HepG2 (cell line): Measurements from ENCODE around the gene TJAP1. TPM values are rescaled to one million over a fixed set of nuclear protein-coding genes. Genes with fewer than 3 reads are reported as not detected.
A peak's percentile ranks its signal among the peaks of the same experiment; 100 is the strongest.

Experiments used
- ATAC-seq: fragments of 200-7000 bp; cut with Tn5 transposase; 3 replicates; pipeline ENCODE4 v1.9.1; 2020; ENCODE audit warnings: mild to moderate bottlenecking, moderate library complexity
- BruUV-seq: library from RNA; stranded (reverse); fragments of 400-500 nt; replicated peaks from 2 replicates; lab custom pipeline; 2021; lab: Mats Ljungman, UMichigan
- CTCF ChIA-PET: fragments of 300-600 bp; formaldehyde crosslinking; extraction: SDS; loops from one replicate; lab custom pipeline; 2021; ENCODE audit warnings: low total read pairs, inconsistent platforms, low intra/inter-chr PET ratio; lab: Yijun Ruan, JAX
- POLR2A ChIA-PET: fragments of 350-600 bp; sonication (Branson Sonifier 250); formaldehyde crosslinking; loops from one replicate; lab custom pipeline; 2020; ENCODE audit warnings: antibody characterized with exemption, inconsistent platforms; lab: Yijun Ruan, JAX
- DNase-seq: peaks from one replicate; pipeline ENCODE4 v3.0.0-alpha.2; 2015; ENCODE audit warnings: low spot score
- FAIRE-seq: peaks from 3 replicates; lab custom pipeline; 2011; peaks lifted over from hg19 to GRCh38; lab: Jason Lieb, UNC
- H2AFZ ChIP-seq: one replicate; pipeline ENCODE4 v1.6.1; 2011; ENCODE audit warnings: low read length, inconsistent platforms
- H3K27ac ChIP-seq: fragments of 300-600 bp; 3 replicates; pipeline ENCODE4 v1.8.0; 2011; ENCODE audit warnings: mixed run types, mild to moderate bottlenecking, mixed read lengths, low read length, inconsistent platforms; ENCODE audit not compliant: insufficient read depth; ENCODE audit errors: extremely low read length
- H3K27me3 ChIP-seq, 2 experiments: fragments of 200-600 bp in 1 of 2; 2 replicates in 1 of 2; 3 replicates in 1 of 2; pipeline versions ENCODE4 v1.6.0 to v1.8.0; 2011; ENCODE audit warnings: low read length in 2 of 2, mild to moderate bottlenecking in 2 of 2, moderate library complexity in 2 of 2, inconsistent platforms in 1 of 2; ENCODE audit not compliant: insufficient read depth in 2 of 2, control insufficient read depth in 1 of 2
- H3K36me3 ChIP-seq, 2 experiments: fragments of 200-600 bp in 1 of 2; replicated peaks in 1 of 2; 2 replicates in 1 of 2; 3 replicates in 1 of 2; pipeline versions ENCODE4 v1.5.1 to v1.8.0; 2011; ENCODE audit warnings: low read length in 2 of 2, inconsistent platforms in 1 of 2; ENCODE audit not compliant: insufficient read depth in 2 of 2, control insufficient read depth in 1 of 2
- H3K4me1 ChIP-seq: 2 replicates; pipeline ENCODE4 v1.5.1; 2012; ENCODE audit warnings: low read length, inconsistent platforms; ENCODE audit not compliant: insufficient read depth
- H3K4me2 ChIP-seq: 2 replicates; pipeline ENCODE4 v1.6.0; 2011; ENCODE audit warnings: low read depth, low read length, inconsistent platforms
- H3K4me3 ChIP-seq, 3 experiments: fragments of 200-600 bp in 1 of 3; sonication (generic), shearing (Covaris generic) in 1 of 3; replicated peaks in 1 of 3; 2 replicates each; pipeline ENCODE4 v1.5.1; 2011 to 2016; ENCODE audit warnings: low read length in 3 of 3, inconsistent platforms in 2 of 3, low read depth in 2 of 3, mild to moderate bottlenecking in 2 of 3, control low read depth in 1 of 3, mixed read lengths in 1 of 3; ENCODE audit not compliant: insufficient read depth in 1 of 3
- H3K79me2 ChIP-seq: one replicate; pipeline ENCODE4 v1.6.1; 2011; ENCODE audit warnings: low read length, inconsistent platforms; ENCODE audit not compliant: insufficient read depth
- H3K9ac ChIP-seq: 2 replicates; pipeline ENCODE4 v1.6.0; 2011; ENCODE audit warnings: mild to moderate bottlenecking, low read depth, low read length, inconsistent platforms; ENCODE audit not compliant: insufficient read depth
- H3K9me3 ChIP-seq: 2 replicates; pipeline ENCODE4 v1.5.1; 2012; ENCODE audit warnings: mild to moderate bottlenecking, low read length
- H4K20me1 ChIP-seq: 2 replicates; pipeline ENCODE4 v1.6.0; 2011; ENCODE audit warnings: inconsistent platforms, mild to moderate bottlenecking, low read length, moderate library complexity; ENCODE audit not compliant: insufficient read depth
- ATF6 ChIP-seq: sonication (generic); formaldehyde crosslinking; conservative IDR thresholded peaks from 2 replicates; pipeline ENCODE4 v1.4.0; 2020; ENCODE audit warnings: missing genetic modification reagents
- ETS1 ChIP-seq: sonication (generic); formaldehyde crosslinking; IDR thresholded peaks from 2 replicates; pipeline ENCODE4 v1.4.0; 2020; ENCODE audit warnings: missing genetic modification reagents
- NCOA1 ChIP-seq: sonication (generic); formaldehyde crosslinking; IDR thresholded peaks from 2 replicates; pipeline ENCODE4 v1.9.0; 2021; ENCODE audit warnings: missing genetic modification reagents
- RAD21 ChIP-seq: fragments of 450-650 bp; formaldehyde crosslinking; IDR thresholded peaks from 2 replicates; pipeline ENCODE4 v1.5.0; 2020; ENCODE audit warnings: mild to moderate bottlenecking
- SMAD3 ChIP-seq: sonication (generic); formaldehyde crosslinking; IDR thresholded peaks from 2 replicates; pipeline ENCODE4 v1.4.0; 2020; ENCODE audit warnings: missing genetic modification reagents
- SNAPC4 ChIP-seq: sonication (generic); formaldehyde crosslinking; IDR thresholded peaks from 2 replicates; pipeline ENCODE4 v1.4.0; 2020; ENCODE audit warnings: mild to moderate bottlenecking, missing genetic modification reagents
- ZHX1 ChIP-seq: sonication (generic); formaldehyde crosslinking; IDR thresholded peaks from 2 replicates; pipeline ENCODE4 v1.8.1; 2022; ENCODE audit warnings: low read depth, mild to moderate bottlenecking, missing genetic modification reagents
- ZNF354B ChIP-seq: sonication (generic); formaldehyde crosslinking; IDR thresholded peaks from 2 replicates; pipeline ENCODE4 v1.8.0; 2022; ENCODE audit warnings: mild to moderate bottlenecking, missing genetic modification reagents
- ZNF780A ChIP-seq: sonication (generic); formaldehyde crosslinking; IDR thresholded peaks from 2 replicates; pipeline ENCODE4 v1.8.0; 2022; ENCODE audit warnings: mild to moderate bottlenecking, missing genetic modification reagents, moderate library complexity
- WGBS: methylation state at CpG from one replicate; pipeline ENCODE4 v1.1.6; 2017; ENCODE audit warnings: low lambda C conversion rate; 5-methylcytosine and 5-hydroxymethylcytosine counted together
- in situ Hi-C: cut with HindIII; loops from 2 replicates; pipeline ENCODE4 v1.10.0; 2017; ENCODE audit warnings: low pct_unique_long_range_greater_than_20kb; ENCODE audit not compliant: extremely low pct_ligation_motif_present
- intact Hi-C: fragments of 100-400 bp; cut with micrococcal nuclease; formaldehyde crosslinking; loops from one replicate; pipeline ENCODE4 v1.10.0; 2022; ENCODE audit not compliant: unreplicated experiment
- polyA plus RNA-seq, 8 experiments: library from polyadenylated mRNA; depleted of rRNA in 3 of 8; stranded (reverse) in 7 of 8; unstranded in 1 of 8; fragments of >200 nt; fragmentation: Illumina TruSeq in 4 of 8; extraction: Trizol in 4 of 8; gene quantifications; 2 replicates each; pipeline versions ENCODE4 v1.2.1 to v1.2.3, GENCODE V29; 2011 to 2016; ENCODE audit warnings: low read depth in 4 of 8, missing spikeins in 1 of 8, mixed read lengths in 1 of 8; ENCODE audit not compliant: insufficient read depth in 1 of 8
- total RNA-seq, 5 experiments: library from RNA; depleted of rRNA; stranded (reverse); fragments of >200 nt; fragmentation: Illumina TruSeq; extraction: Trizol; gene quantifications; 2 replicates each; pipeline ENCODE4 v1.2.3, GENCODE V29; 2016; ENCODE audit warnings: low read depth in 1 of 5

The TJAP1 gene
- total and polyA plus RNA-seq, 2 of the 13 experiments (the other 11 are each of a cell fraction or from before 2014, with no cell fraction given), result 15.7 to 41.6 TPM

GRCh38 chr6:43506667-43507471 is 29.5 kb downstream of the TJAP1 start:
- Histone ChIP-seq H3K4me3 (no peak overlapping the region; a peak in 1 of 6 replicates), H2AFZ (no peak overlapping the region), H4K20me1 (no peaks in the 10 kb centered on the region; the same call in 1 of the 2 replicates), H3K4me1 (peaks cover 47% of the 10 kb centered on the region), H3K9ac (no peak overlapping the region), H3K79me2 (no peaks in the 10 kb centered on the region), H3K4me2 (peak overlapping the region; percentile 43), H3K36me3 (peaks cover 27 to 31% of the 10 kb centered on the region in 2 experiments), H3K27me3 (peaks cover 3 to 7% of the 10 kb centered on the region in 2 experiments; a peak in 4 of 5 replicates), H3K9me3 (no peaks in the 10 kb centered on the region), H3K27ac (no peak overlapping the region)
- 41% methylated on average over 8 of the region's 14 CpGs for WGBS
- in situ Hi-C loops, result no loop called here
- BruUV-seq, result no TSS peak
- POLR2A ChIA-PET, result interaction anchor here (1.3 to 2.7 kb wide), 8 partner anchors 10 to 138 kb away, joined by 3 to 18 read pairs (median 8); partner anchors contain the start of genes DLK2, GTPBP2, POLR1C and YIPF3
- CTCF ChIA-PET, result interaction anchor here (0.9 to 3.0 kb wide), 4 partner anchors 11 to 120 kb away, joined by 3 to 39 read pairs (median 4); partner anchors contain the start of gene DLK2
- peak; percentile 71 for ATAC-seq
- FAIRE-seq, result peak; percentile 98
- peak; percentile 76 for DNase-seq
- intact Hi-C loops, result loop anchor here (1.0 to 5.0 kb wide), 3 partner anchors 53 to 245 kb away; no protein-coding TSS in a partner anchor
- TF ChIP-seq SMAD3 (CRISPR knock-in tag) (peak; percentile 68; the same call in 1 of the 2 replicates), ZHX1 (CRISPR knock-in tag) (no peak), ZNF780A (CRISPR knock-in tag) (no peak), NCOA1 (CRISPR knock-in tag) (0 out of 2 replicates have a peak, but pooled peaks have one; percentile 35), ZNF354B (CRISPR knock-in tag) (no peak), RAD21 (CRISPR knock-in tag) (peak; percentile 92), ATF6 (no peak), SNAPC4 (CRISPR knock-in tag) (no peak), ETS1 (CRISPR knock-in tag) (no peak)
